GOT3 (cell line): ENCODE results near the gene SPDYE9.
"Not testable (repeated sequence)": the region's sequence is repeated elsewhere in the genome, so short reads cannot be mapped to it uniquely, and the experiment has no call there.

Experiments used
- DNase-seq: peaks from one replicate; lab custom pipeline; 2025; ENCODE audit warnings: mixed read lengths; lab: John Stamatoyannopoulos, UW

The SPDYE9 gene, protein sequence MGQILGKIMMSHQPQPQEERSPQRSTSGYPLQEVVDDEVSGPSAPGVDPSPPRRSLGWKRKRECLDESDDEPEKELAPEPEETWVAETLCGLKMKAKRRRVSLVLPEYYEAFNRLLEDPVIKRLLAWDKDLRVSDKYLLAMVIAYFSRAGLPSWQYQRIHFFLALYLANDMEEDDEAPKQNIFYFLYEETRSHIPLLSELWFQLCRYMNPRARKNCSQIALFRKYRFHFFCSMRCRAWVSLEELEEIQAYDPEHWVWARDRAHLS

DNA sequence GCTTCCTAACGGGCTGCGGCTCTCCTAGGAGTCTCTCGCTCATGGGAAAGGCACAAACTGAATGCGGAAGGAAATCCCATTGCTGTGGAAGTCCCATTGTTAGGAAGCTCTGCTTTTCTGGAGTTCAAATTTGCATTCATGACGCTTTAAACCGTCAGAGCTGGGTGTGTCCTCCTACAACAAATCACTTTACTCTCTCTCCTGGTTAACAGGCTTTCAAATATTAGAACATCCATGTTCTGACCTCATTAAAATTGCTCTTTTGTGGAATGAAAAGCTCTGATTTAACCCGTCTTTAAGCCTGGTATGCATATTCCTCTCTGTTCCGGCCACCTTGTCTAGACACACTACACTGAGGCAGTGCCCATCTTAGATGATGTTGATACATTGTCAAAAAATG lies at the start of gene SPDYE9:
Gene SPDYE9, minus strand, starts transcription at position 101 of the 400 bp plus-strand sequence. CDS start 1,800 bp downstream, outside the sequence.
- DNase-seq = not testable (repeated sequence)

DNA sequence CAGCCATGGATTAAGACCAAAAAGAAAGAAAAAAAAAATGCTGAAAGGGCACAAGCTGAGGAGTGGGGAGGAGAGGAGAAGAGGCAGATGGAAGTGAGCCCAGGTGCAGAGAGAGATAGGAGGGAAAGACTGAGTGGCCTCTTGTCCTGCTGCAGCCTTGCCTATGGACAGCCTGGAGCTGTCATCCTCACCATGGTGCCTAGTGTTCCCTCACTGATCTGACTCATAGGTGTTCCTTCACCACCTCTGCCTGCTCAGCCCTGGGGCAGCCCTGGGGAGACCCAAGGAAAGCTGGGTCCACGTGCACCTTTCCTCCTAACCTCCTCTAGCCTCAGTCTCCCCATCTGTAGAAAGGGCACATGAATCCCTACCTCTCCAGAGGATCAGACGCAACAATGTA lies 49.0 kb upstream of the SPDYE9 start:
- DNase-seq = not testable (repeated sequence)

DNA sequence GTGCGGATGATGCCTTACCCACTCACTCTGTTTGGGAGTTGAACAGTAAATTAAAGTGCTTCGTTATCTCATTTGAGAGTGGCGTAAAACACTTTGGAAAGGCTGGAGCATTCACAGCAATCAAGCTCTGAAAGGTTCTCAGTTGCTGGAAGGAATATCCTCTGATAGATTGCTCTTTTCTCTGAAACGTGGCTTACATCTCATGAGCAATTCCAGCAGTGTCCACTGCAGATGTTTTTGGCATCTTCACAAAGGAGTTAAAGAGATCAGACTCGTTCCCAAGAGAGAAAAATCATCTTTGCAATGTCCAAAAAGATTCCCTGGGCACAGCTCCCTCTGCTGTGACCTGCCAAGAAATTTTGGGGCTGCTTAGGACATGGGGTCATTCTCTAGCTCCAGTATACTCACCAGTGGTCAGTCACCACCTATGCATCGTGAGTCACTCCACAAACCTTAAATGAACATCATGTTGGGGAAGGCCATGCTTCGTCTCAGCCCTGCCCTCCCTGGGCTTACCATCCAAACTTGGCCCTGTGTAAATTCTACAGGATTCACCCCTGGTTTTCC lies 46.9 kb upstream of the SPDYE9 start:
- not testable (repeated sequence) for DNase-seq

DNA sequence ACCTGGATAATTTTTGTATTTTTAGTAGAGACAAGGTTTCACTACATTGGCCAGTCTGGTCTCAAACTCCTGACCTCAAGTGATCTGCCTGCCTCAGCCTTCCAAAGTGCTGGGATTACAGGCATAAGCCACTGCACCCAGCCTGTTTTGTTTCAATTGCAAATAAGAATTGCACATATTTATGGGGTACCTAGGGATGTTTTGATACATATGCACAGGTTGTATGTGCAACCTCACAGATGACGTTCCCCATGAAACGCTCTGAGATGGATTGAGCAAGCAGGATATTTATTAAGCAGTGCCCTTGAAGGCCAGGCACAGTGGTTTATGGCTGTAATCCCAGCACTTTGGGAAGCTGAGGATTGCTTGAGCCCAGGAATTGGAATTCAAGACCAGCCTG lies 44.8 kb upstream of the SPDYE9 start:
- not testable (repeated sequence) for DNase-seq

DNA sequence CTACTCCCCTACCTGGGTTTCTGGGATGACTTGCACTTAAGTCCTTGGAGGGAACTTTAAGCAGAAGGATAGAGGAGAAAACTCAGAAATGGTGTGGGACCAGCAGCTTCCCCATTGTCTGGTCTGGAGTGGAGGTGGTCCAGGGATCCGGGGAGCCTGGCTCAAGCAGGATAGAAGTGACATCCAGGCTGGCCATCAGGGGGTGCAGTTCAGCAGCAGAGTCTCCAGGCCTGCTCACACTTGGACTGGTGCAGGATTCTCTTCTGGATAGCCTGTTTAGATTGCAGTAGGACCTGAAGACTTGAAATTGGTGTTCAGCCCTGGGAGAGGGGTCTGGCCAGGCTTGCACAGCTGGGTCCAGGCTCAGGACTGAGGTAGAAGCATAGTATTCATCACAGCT lies 38.3 kb upstream of the SPDYE9 start:
- DNase-seq = not testable (repeated sequence)

DNA sequence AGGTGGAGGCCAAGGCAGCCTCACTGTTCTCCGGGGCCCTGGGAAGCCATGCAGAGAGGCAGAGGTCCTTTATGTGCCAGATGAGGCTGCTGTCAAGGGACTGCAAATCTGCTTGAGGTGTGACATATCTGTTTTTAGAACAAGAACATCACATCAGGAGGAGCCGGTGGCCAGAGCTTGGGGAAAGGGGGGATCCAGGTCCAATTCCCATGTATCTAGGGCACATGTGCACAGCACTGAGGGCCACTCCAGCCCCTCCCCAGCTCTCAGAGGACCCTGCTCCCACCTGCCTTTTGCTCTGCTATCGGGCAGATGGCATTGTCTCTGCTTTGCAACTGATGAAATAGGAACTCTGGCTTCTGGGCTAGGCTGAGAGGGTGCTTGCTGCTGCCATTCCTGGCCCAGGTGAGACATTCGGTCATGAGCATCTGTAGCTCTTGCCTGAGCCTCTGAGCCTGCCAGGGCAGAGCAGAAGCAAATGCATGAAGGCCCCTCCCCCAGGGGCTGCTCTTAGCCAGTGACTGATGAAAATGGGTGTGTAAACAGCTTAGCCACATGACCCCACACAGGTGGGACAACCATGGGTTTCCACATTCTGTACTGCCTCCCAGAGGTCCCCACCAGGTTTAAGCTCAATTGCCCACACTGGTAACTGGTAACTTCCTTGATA lies 37.1 kb upstream of the SPDYE9 start:
- DNase-seq = not testable (repeated sequence)

DNA sequence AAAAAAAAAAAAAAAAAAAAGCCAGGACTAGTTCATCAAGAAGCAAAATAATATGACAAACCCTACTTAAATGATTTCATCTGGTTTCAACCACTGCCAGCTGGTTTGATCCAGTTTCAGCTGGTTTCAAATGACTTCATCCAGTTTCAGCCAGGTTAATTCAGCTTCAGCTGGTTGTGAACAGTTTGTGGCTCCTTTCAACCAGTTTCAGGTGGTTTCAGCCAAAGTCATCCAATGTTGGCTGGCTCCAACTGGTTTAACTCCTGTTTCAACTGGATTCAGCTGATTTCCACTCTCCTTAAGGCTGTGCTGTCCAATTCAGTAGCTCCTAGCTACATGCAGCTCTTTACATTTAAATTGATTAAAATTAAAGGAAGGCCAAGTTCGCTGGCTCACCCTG lies 32.3 kb upstream of the SPDYE9 start:
- DNase-seq = not testable (repeated sequence)

DNA sequence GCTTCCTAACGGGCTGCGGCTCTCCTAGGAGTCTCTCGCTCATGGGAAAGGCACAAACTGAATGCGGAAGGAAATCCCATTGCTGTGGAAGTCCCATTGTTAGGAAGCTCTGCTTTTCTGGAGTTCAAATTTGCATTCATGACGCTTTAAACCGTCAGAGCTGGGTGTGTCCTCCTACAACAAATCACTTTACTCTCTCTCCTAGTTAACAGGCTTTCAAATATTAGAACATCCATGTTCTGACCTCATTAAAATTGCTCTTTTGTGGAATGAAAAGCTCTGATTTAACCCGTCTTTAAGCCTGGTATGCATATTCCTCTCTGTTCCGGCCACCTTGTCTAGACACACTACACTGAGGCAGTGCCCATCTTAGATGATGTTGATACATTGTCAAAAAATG lies 28.0 kb downstream of the SPDYE9 start, which contains the start of gene SPDYE11:
Gene SPDYE11, minus strand, starts transcription at position 101 of the 400 bp plus-strand sequence. CDS start 1,800 bp downstream, outside the sequence.
- DNase-seq = not testable (repeated sequence)

DNA sequence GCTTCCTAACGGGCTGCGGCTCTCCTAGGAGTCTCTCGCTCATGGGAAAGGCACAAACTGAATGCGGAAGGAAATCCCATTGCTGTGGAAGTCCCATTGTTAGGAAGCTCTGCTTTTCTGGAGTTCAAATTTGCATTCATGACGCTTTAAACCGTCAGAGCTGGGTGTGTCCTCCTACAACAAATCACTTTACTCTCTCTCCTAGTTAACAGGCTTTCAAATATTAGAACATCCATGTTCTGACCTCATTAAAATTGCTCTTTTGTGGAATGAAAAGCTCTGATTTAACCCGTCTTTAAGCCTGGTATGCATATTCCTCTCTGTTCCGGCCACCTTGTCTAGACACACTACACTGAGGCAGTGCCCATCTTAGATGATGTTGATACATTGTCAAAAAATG lies 56.2 kb downstream of the SPDYE9 start, which contains the start of gene SPDYE8:
Gene SPDYE8, minus strand, starts transcription at position 101 of the 400 bp plus-strand sequence. CDS start 1,800 bp downstream, outside the sequence.
- DNase-seq = not testable (repeated sequence)
